Hippocampal formation (tissue), 2 donors: ENCODE data around the gene WDR70.
"Not testable (repeated sequence)": the region's sequence is repeated elsewhere in the genome, so short reads cannot be mapped to it uniquely, and the experiment has no call there.

ENCODE experiments used
- DNase-seq, 2 donors: peaks; one replicate each; lab custom pipeline; 2025; lab: John Stamatoyannopoulos, UW

The WDR70 gene

GRCh38 chr5:37379100-37379628 lies at the start of gene WDR70:
Gene WDR70, plus strand, starts transcription at chr5:37379318. Its CDS starts 50 bp downstream, at chr5:37379368.
- DNase-seq, result peak; percentile 84 to 89

- DNase-seq, result not testable (repeated sequence)
Measured at GRCh38 chr5:37334754-37335153, 44.4 kb upstream of the WDR70 start.

- not testable (repeated sequence) for DNase-seq
Measured at GRCh38 chr5:37342741-37343140, 36.4 kb upstream of the WDR70 start.

GRCh38 chr5:37355161-37355560 lies 24.0 kb upstream of the WDR70 start:
- no peak for DNase-seq

GRCh38 chr5:37370550-37370863 lies 8.6 kb upstream of the WDR70 start:
- no peak for DNase-seq

GRCh38 chr5:37370864-37371726 lies 8.0 kb upstream of the WDR70 start, which contains the start of gene NUP155:
Gene NUP155, minus strand, starts transcription at chr5:37371106. Its CDS starts 129 bp downstream, at chr5:37370977.
- DNase-seq, result peak; percentile 90 to 96

- DNase-seq, result no peak
Measured at GRCh38 chr5:37375091-37375490, 4.0 kb upstream of the WDR70 start.

GRCh38 chr5:37378066-37378465 lies 1.1 kb upstream of the WDR70 start:
- DNase-seq, result not testable (repeated sequence)

- peak in 1 of 2 donors; percentile 4 for DNase-seq
Measured at GRCh38 chr5:37391591-37391990, 12.5 kb downstream of the WDR70 start.

- DNase-seq, result no peak
Measured at GRCh38 chr5:37396352-37396751, 17.2 kb downstream of the WDR70 start.

- no peak for DNase-seq
Measured at GRCh38 chr5:37400501-37400900, 21.4 kb downstream of the WDR70 start.

GRCh38 chr5:37412515-37412914 lies 33.4 kb downstream of the WDR70 start:
- no peak for DNase-seq

GRCh38 chr5:37415456-37415855 lies 36.3 kb downstream of the WDR70 start:
- not testable (repeated sequence) for DNase-seq

GRCh38 chr5:37417347-37417746 lies 38.2 kb downstream of the WDR70 start:
- no peak for DNase-seq

GRCh38 chr5:37424441-37424840 lies 45.3 kb downstream of the WDR70 start:
- no peak for DNase-seq

- no peak for DNase-seq
Measured at GRCh38 chr5:37428044-37428443, 48.9 kb downstream of the WDR70 start.

GRCh38 chr5:37435261-37435660 lies 56.1 kb downstream of the WDR70 start:
- DNase-seq, result no peak

GRCh38 chr5:37436146-37436934 lies 57.2 kb downstream of the WDR70 start:
- DNase-seq, result no peak

GRCh38 chr5:37437711-37438110 lies 58.6 kb downstream of the WDR70 start:
- DNase-seq, result no peak

GRCh38 chr5:37445783-37446182 lies 66.7 kb downstream of the WDR70 start:
- not testable (repeated sequence) for DNase-seq

GRCh38 chr5:37448941-37449340 lies 69.8 kb downstream of the WDR70 start:
- DNase-seq, result no peak

GRCh38 chr5:37451991-37452390 lies 72.9 kb downstream of the WDR70 start:
- not testable (repeated sequence) for DNase-seq

- not testable (repeated sequence) for DNase-seq
Measured at GRCh38 chr5:37453252-37453651, 74.1 kb downstream of the WDR70 start.
